ENCODE results near the gene AKR1B1. TPM values are rescaled to one million over a fixed set of nuclear protein-coding genes. Genes with fewer than 3 reads are reported as not detected.

The AKR1B1 gene
- total RNA-seq, 4 donors from 2014 or later: 17.8 to 47.5 (median 31.0) TPM

- H3K27ac ChIP-seq: no peak overlapping the region
- no peaks in the 10 kb centered on the region for H3K9me3 ChIP-seq
- no peaks in the 10 kb centered on the region for H3K4me1 ChIP-seq
- peaks cover 0 to 5% (median 0%) of the 10 kb centered on the region in 4 donors for H3K27me3 ChIP-seq
- DNase-seq: no peak
- no peak overlapping the region for H3K4me3 ChIP-seq
- intact Hi-C loops (cut with DNase I): no loop called here
- H3K36me3 ChIP-seq: no peaks in the 10 kb centered on the region
- 69 to 70% methylated on average over 4 of the region's 4 CpGs for WGBS, 2 donors
- TF ChIP-seq CTCF (IDR thresholded peaks at IDR 0.05) (no peak), POLR2A (IDR thresholded peaks at IDR 0.05) (no peak)
Observed at GRCh38 chr7:134395604-134396003, 63.3 kb downstream of the AKR1B1 start.

- H3K4me3 ChIP-seq: no peak overlapping the region
- H3K27me3 ChIP-seq: peaks cover 0 to 3% (median 0%) of the 10 kb centered on the region in 4 donors
- H3K27ac ChIP-seq: no peak overlapping the region
- H3K4me1 ChIP-seq: no peaks in the 10 kb centered on the region
- no peaks in the 10 kb centered on the region for H3K36me3 ChIP-seq
- TF ChIP-seq CTCF (IDR thresholded peaks at IDR 0.05) (no peak), POLR2A (IDR thresholded peaks at IDR 0.05) (no peak)
- DNase-seq: no peak
- WGBS, 2 donors: 47 to 65% methylated on average over 4 to 5 of the region's 5 CpGs
- no peaks in the 10 kb centered on the region for H3K9me3 ChIP-seq
- intact Hi-C loops (cut with DNase I): no loop called here
Observed at GRCh38 chr7:134394056-134394455, 64.8 kb downstream of the AKR1B1 start.

Other genes starting within 250 kb of the AKR1B1 start
- 1 to 10 TPM; 3.7 to 8.6 (median 7.0) TPM for gene SLC35B4, start 142.2 kb downstream of the AKR1B1 start, total RNA-seq
- gene AKR1B10, start 68.5 kb upstream of the AKR1B1 start, total RNA-seq: 100 to 1,000 TPM; 140 to 967 (median 908) TPM
- gene AKR1B15, start 90.0 kb upstream of the AKR1B1 start, total RNA-seq: 1 to 10 TPM in 3 of 4 donors, under 1 TPM in 1; 0.57 to 6.8 (median 4.7) TPM
- gene BPGM, start 187.8 kb upstream of the AKR1B1 start, total RNA-seq: 10 to 100 TPM in 2 of 4 donors, 1 to 10 TPM in 2; 4.4 to 16.8 (median 11.3) TPM

Measured in esophagus squamous epithelium (tissue), 5 donors.